OCI-LY1 (cell line): ENCODE data around the gene ARL15.
"Not testable (repeated sequence)": the region's sequence is repeated elsewhere in the genome, so short reads cannot be mapped to it uniquely, and the experiment has no call there.

Experiments
- H2AFZ ChIP-seq: fragments of 200-600 bp; sonication (generic), shearing (Covaris generic); 2 replicates; pipeline ENCODE4 v1.6.0; 2014; ENCODE audit warnings: antibody characterized with exemption, mild to moderate bottlenecking, low read length
- H3F3A ChIP-seq: fragments of 200-600 bp; sonication (generic), shearing (Covaris generic); 2 replicates; pipeline ENCODE4 v1.6.0; 2014; ENCODE audit warnings: mild to moderate bottlenecking, antibody characterized with exemption, low read length, moderate library complexity; ENCODE audit not compliant: insufficient read depth
- H3K27ac ChIP-seq: fragments of 200-600 bp; sonication (generic); 2 replicates; pipeline ENCODE4 v1.5.1; 2014; ENCODE audit warnings: low read length, mixed run types, mild to moderate bottlenecking, low read depth; ENCODE audit not compliant: poor library complexity, severe bottlenecking
- H3K27me3 ChIP-seq: fragments of 200-600 bp; sonication (generic); 2 replicates; pipeline ENCODE4 v1.6.0; 2014; ENCODE audit warnings: antibody characterized with exemption, mild to moderate bottlenecking, low read length, moderate library complexity; ENCODE audit not compliant: insufficient read depth
- H3K36me3 ChIP-seq: fragments of 200-600 bp; sonication (generic); 2 replicates; pipeline ENCODE4 v1.6.1; 2014; ENCODE audit warnings: mild to moderate bottlenecking, antibody characterized with exemption, low read length, moderate library complexity, mixed read lengths; ENCODE audit not compliant: insufficient read depth
- H3K4me1 ChIP-seq: fragments of 200-600 bp; sonication (generic); 2 replicates; pipeline ENCODE4 v1.5.1; 2014; ENCODE audit warnings: mild to moderate bottlenecking, low read length, moderate library complexity; ENCODE audit not compliant: insufficient read depth, severe bottlenecking
- H3K4me2 ChIP-seq: fragments of 200-600 bp; sonication (generic), shearing (Covaris generic); 2 replicates; pipeline ENCODE4 v1.6.1; 2014; ENCODE audit warnings: low read length
- H3K4me3 ChIP-seq: fragments of 200-600 bp; sonication (generic); 2 replicates; pipeline ENCODE4 v1.5.1; 2014; ENCODE audit warnings: low read length, low read depth, mild to moderate bottlenecking, mixed read lengths; ENCODE audit not compliant: poor library complexity, severe bottlenecking
- H3K79me2 ChIP-seq: fragments of 200-600 bp; shearing (Covaris generic); 2 replicates; pipeline ENCODE4 v1.6.1; 2016; ENCODE audit warnings: mixed run types, low read length, mixed read lengths; ENCODE audit not compliant: insufficient read depth
- H3K9ac ChIP-seq: fragments of 200-600 bp; sonication (generic), shearing (Covaris generic); 2 replicates; pipeline ENCODE4 v1.6.1; 2014; ENCODE audit warnings: mild to moderate bottlenecking, low read length, mixed read lengths
- H3K9me2 ChIP-seq: fragments of 200-600 bp; sonication (generic), shearing (Covaris generic); 2 replicates; pipeline ENCODE4 v1.6.1; 2014; ENCODE audit warnings: low read depth, mild to moderate bottlenecking, low read length, mixed read lengths
- H3K9me3 ChIP-seq: fragments of 200-600 bp; shearing (Covaris generic); 2 replicates; pipeline ENCODE4 v1.6.1; 2014; ENCODE audit warnings: low read length, mixed read lengths
- H4K20me1 ChIP-seq: fragments of 200-600 bp; sonication (generic), shearing (Covaris generic); 2 replicates; pipeline ENCODE4 v1.6.0; 2016; ENCODE audit warnings: mild to moderate bottlenecking, low read length; ENCODE audit not compliant: insufficient read depth
- EZH2 ChIP-seq: fragments of 200-600 bp; sonication (generic), shearing (Covaris generic); IDR thresholded peaks from 2 replicates; pipeline ENCODE4 v1.8.0; 2017; ENCODE audit warnings: borderline replicate concordance, mixed run types, mild to moderate bottlenecking, antibody characterized with exemption, low read length, moderate library complexity, mixed read lengths
- TF ChIP-seq, protein P1 (sequence below): fragments of 200-600 bp; sonication (generic), shearing (Covaris generic); IDR thresholded peaks from 2 replicates; pipeline ENCODE4 v1.5.1; 2017; ENCODE audit warnings: mild to moderate bottlenecking, antibody characterized with exemption, low read length, moderate library complexity, mixed read lengths

ARL15 gene

DNA sequence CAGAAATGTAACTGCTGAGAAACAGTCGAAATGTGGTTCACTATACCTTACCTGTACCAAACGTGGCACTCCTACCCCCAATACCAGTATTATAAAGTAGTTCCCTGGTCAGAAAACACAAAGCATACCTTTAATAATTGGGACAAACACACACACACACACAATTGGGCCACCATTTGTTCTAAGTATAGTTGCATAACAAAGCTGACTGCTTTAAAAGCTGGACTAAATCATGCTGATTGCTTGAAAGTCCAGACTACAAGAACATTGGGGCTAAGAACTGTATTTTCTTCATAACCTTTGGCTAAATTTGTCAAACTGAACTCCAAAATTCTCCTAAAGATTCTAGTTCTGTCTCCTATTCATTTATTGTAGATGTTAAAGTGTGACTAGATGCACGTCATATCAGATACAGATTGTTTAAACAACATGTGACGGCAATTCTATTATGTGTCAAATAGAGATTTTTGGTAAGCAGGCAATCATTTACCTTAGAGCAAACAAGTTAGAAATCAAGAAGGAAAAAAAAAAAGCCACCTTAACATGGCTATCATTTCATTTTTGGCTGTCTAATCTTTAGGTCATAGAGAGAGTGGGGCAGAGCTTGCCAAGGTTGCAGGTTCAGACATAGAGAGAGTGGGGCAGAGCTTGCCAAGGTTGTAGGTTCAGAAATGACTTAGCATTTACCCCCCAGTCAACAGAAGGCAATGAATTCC is 265.1 kb downstream of the ARL15 start:
- no peak overlapping the region for H3K4me3 ChIP-seq
- H3K27me3 ChIP-seq: no peaks in the 10 kb centered on the region
- no peaks in the 10 kb centered on the region for H3K9me2 ChIP-seq
- H3K27ac ChIP-seq: no peak overlapping the region
- no peak overlapping the region for H2AFZ ChIP-seq
- no peak overlapping the region for H3K4me2 ChIP-seq
- no peaks in the 10 kb centered on the region for H3K9me3 ChIP-seq
- peaks cover 17% of the 10 kb centered on the region; the same call in 1 of the 2 replicates for H3K79me2 ChIP-seq
- peaks cover 12% of the 10 kb centered on the region for H3K4me1 ChIP-seq
- H3K9ac ChIP-seq: no peak overlapping the region
- peaks cover 16% of the 10 kb centered on the region; the same call in 1 of the 2 replicates for H3K36me3 ChIP-seq
- H4K20me1 ChIP-seq: no peaks in the 10 kb centered on the region
- TF ChIP-seq EZH2: no peak
- TF ChIP-seq, protein P1, sequence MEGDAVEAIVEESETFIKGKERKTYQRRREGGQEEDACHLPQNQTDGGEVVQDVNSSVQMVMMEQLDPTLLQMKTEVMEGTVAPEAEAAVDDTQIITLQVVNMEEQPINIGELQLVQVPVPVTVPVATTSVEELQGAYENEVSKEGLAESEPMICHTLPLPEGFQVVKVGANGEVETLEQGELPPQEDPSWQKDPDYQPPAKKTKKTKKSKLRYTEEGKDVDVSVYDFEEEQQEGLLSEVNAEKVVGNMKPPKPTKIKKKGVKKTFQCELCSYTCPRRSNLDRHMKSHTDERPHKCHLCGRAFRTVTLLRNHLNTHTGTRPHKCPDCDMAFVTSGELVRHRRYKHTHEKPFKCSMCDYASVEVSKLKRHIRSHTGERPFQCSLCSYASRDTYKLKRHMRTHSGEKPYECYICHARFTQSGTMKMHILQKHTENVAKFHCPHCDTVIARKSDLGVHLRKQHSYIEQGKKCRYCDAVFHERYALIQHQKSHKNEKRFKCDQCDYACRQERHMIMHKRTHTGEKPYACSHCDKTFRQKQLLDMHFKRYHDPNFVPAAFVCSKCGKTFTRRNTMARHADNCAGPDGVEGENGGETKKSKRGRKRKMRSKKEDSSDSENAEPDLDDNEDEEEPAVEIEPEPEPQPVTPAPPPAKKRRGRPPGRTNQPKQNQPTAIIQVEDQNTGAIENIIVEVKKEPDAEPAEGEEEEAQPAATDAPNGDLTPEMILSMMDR: no peak
- H3F3A ChIP-seq: no peaks in the 10 kb centered on the region

DNA sequence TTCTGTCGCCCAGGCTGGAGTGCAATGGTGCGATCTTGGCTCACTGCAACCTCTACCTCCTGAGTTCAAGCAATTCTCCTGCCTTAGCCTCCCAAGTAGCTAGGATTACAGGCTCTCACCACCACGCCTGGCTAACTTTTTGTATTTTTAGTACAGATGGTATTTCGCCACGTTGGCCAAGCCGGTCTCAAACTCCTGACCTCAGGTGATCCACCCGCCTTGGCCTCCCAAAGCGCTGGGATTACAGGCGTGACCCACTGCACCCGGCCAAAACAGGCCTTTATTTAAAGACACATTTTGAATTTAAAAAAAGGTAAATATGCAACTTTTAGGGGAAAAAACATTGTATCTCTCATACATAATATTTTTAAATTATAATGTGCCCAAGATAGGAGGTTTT is 266.1 kb downstream of the ARL15 start:
- H3K27me3 ChIP-seq, H3F3A ChIP-seq, H3K9me3 ChIP-seq, H4K20me1 ChIP-seq, H3K4me2 ChIP-seq, H3K4me3 ChIP-seq, H3K9me2 ChIP-seq, H3K9ac ChIP-seq, H2AFZ ChIP-seq, H3K27ac ChIP-seq: not testable (repeated sequence)
- H3K4me1 ChIP-seq: peaks cover 12% of the 10 kb centered on the region
- H3K79me2 ChIP-seq: peaks cover 11% of the 10 kb centered on the region; the same call in 1 of the 2 replicates
- H3K36me3 ChIP-seq: peaks cover 11% of the 10 kb centered on the region; the same call in 1 of the 2 replicates

DNA sequence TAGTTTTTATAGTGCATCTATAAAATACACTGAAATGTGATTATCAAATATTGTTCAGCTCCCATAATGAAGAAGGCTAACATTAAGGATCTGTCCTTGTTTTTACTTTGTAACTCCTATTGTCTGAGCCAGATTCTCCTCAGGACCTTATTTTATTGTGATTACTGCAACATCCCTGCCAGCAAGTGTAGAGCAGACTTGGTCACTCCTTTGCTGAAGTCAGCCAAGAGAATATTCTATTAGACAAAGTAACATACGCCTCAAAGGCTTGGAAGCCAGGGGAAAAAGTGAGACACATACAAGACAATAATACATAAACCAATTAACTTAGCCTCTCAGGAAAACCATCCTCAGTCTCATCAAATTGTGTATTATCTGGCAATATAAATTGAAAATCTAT is 269.6 kb downstream of the ARL15 start:
- Histone ChIP-seq H3F3A (no peaks in the 10 kb centered on the region), H3K9ac (no peak overlapping the region), H3K4me1 (peaks cover 12% of the 10 kb centered on the region), H3K27me3 (no peaks in the 10 kb centered on the region), H2AFZ (no peak overlapping the region), H3K9me3 (no peaks in the 10 kb centered on the region), H3K4me2 (no peak overlapping the region), H3K79me2 (peaks cover 9% of the 10 kb centered on the region; the same call in 1 of the 2 replicates), H3K36me3 (peaks cover 16% of the 10 kb centered on the region; the same call in 1 of the 2 replicates), H3K27ac (no peak overlapping the region), H3K4me3 (no peak overlapping the region), H3K9me2 (no peaks in the 10 kb centered on the region), H4K20me1 (no peaks in the 10 kb centered on the region)
- no peak for TF ChIP-seq EZH2
- TF ChIP-seq, protein P1: no peak

DNA sequence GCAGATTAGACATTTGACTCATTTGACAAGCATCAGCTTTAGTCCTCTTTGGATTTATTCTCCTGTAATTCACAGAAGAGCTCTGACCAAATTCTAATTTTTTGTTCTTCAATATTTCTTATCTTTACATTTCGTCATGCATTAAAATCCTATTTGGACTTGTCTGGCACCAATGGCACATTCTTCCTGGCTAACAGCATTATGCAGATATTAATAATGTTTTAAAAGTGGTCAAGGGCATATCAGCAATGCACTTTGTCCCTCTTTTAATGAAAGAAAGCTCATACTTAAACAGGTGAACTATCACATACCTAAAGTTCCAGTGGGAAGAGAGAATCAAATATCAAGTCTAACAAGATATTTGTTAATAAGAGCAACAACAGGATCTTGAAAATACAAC is 270.4 kb downstream of the ARL15 start:
- H3K4me2 ChIP-seq: no peak overlapping the region

More for the DNA sequence above, 270.4 kb downstream of the ARL15 start:
- H3K27me3 ChIP-seq: no peaks in the 10 kb centered on the region
- no peak overlapping the region for H2AFZ ChIP-seq
- H3K9ac ChIP-seq: no peak overlapping the region
- H3K9me3 ChIP-seq: no peaks in the 10 kb centered on the region
- H3K79me2 ChIP-seq: peaks cover 5% of the 10 kb centered on the region; the same call in 1 of the 2 replicates
- peaks cover 12% of the 10 kb centered on the region for H3K4me1 ChIP-seq
- H4K20me1 ChIP-seq: no peaks in the 10 kb centered on the region
- peaks cover 19% of the 10 kb centered on the region; the same call in 1 of the 2 replicates for H3K36me3 ChIP-seq
- H3K4me3 ChIP-seq: no peak overlapping the region
- no peaks in the 10 kb centered on the region for H3K9me2 ChIP-seq
- H3F3A ChIP-seq: no peaks in the 10 kb centered on the region
- TF ChIP-seq EZH2: no peak
- TF ChIP-seq, protein P1: no peak
- no peak overlapping the region for H3K27ac ChIP-seq
